HepG2 (cell line): Measurements from ENCODE around the gene ASTE1. TPM values are rescaled to one million over a fixed set of nuclear protein-coding genes. Genes with fewer than 3 reads are reported as not detected.

Source experiments
- ATAC-seq: fragments of 200-7000 bp; cut with Tn5 transposase; 3 replicates; pipeline ENCODE4 v1.9.1; 2020; ENCODE audit warnings: mild to moderate bottlenecking, moderate library complexity
- BruUV-seq: library from RNA; stranded (reverse); fragments of 400-500 nt; replicated peaks from 2 replicates; lab custom pipeline; 2021; lab: Mats Ljungman, UMichigan
- CTCF ChIA-PET: fragments of 300-600 bp; formaldehyde crosslinking; extraction: SDS; loops from one replicate; lab custom pipeline; 2021; ENCODE audit warnings: low total read pairs, inconsistent platforms, low intra/inter-chr PET ratio; lab: Yijun Ruan, JAX
- POLR2A ChIA-PET: fragments of 350-600 bp; sonication (Branson Sonifier 250); formaldehyde crosslinking; loops from one replicate; lab custom pipeline; 2020; ENCODE audit warnings: antibody characterized with exemption, inconsistent platforms; lab: Yijun Ruan, JAX
- DNase-seq: peaks from one replicate; pipeline ENCODE4 v3.0.0-alpha.2; 2015; ENCODE audit warnings: low spot score
- FAIRE-seq: peaks from 3 replicates; lab custom pipeline; 2011; peaks lifted over from hg19 to GRCh38; lab: Jason Lieb, UNC
- H2AFZ ChIP-seq: one replicate; pipeline ENCODE4 v1.6.1; 2011; ENCODE audit warnings: low read length, inconsistent platforms
- H3K27ac ChIP-seq: fragments of 300-600 bp; 3 replicates; pipeline ENCODE4 v1.8.0; 2011; ENCODE audit warnings: mixed run types, mild to moderate bottlenecking, mixed read lengths, low read length, inconsistent platforms; ENCODE audit not compliant: insufficient read depth; ENCODE audit errors: extremely low read length
- H3K27me3 ChIP-seq, 2 experiments: fragments of 200-600 bp in 1 of 2; 2 replicates in 1 of 2; 3 replicates in 1 of 2; pipeline versions ENCODE4 v1.6.0 to v1.8.0; 2011; ENCODE audit warnings: low read length in 2 of 2, mild to moderate bottlenecking in 2 of 2, moderate library complexity in 2 of 2, inconsistent platforms in 1 of 2; ENCODE audit not compliant: insufficient read depth in 2 of 2, control insufficient read depth in 1 of 2
- H3K36me3 ChIP-seq, 2 experiments: fragments of 200-600 bp in 1 of 2; replicated peaks in 1 of 2; 2 replicates in 1 of 2; 3 replicates in 1 of 2; pipeline versions ENCODE4 v1.5.1 to v1.8.0; 2011; ENCODE audit warnings: low read length in 2 of 2, inconsistent platforms in 1 of 2; ENCODE audit not compliant: insufficient read depth in 2 of 2, control insufficient read depth in 1 of 2
- H3K4me1 ChIP-seq: 2 replicates; pipeline ENCODE4 v1.5.1; 2012; ENCODE audit warnings: low read length, inconsistent platforms; ENCODE audit not compliant: insufficient read depth
- H3K4me2 ChIP-seq: 2 replicates; pipeline ENCODE4 v1.6.0; 2011; ENCODE audit warnings: low read depth, low read length, inconsistent platforms
- H3K4me3 ChIP-seq, 3 experiments: fragments of 200-600 bp in 1 of 3; sonication (generic), shearing (Covaris generic) in 1 of 3; replicated peaks in 1 of 3; 2 replicates each; pipeline ENCODE4 v1.5.1; 2011 to 2016; ENCODE audit warnings: low read length in 3 of 3, inconsistent platforms in 2 of 3, low read depth in 2 of 3, mild to moderate bottlenecking in 2 of 3, control low read depth in 1 of 3, mixed read lengths in 1 of 3; ENCODE audit not compliant: insufficient read depth in 1 of 3
- H3K79me2 ChIP-seq: one replicate; pipeline ENCODE4 v1.6.1; 2011; ENCODE audit warnings: low read length, inconsistent platforms; ENCODE audit not compliant: insufficient read depth
- H3K9ac ChIP-seq: 2 replicates; pipeline ENCODE4 v1.6.0; 2011; ENCODE audit warnings: mild to moderate bottlenecking, low read depth, low read length, inconsistent platforms; ENCODE audit not compliant: insufficient read depth
- H3K9me3 ChIP-seq: 2 replicates; pipeline ENCODE4 v1.5.1; 2012; ENCODE audit warnings: mild to moderate bottlenecking, low read length
- H4K20me1 ChIP-seq: 2 replicates; pipeline ENCODE4 v1.6.0; 2011; ENCODE audit warnings: inconsistent platforms, mild to moderate bottlenecking, low read length, moderate library complexity; ENCODE audit not compliant: insufficient read depth
- CENPX ChIP-seq: sonication (generic); formaldehyde crosslinking; IDR thresholded peaks from 2 replicates; pipeline ENCODE4 v1.9.0; 2021; ENCODE audit warnings: mild to moderate bottlenecking, missing genetic modification reagents, moderate library complexity
- DR1 ChIP-seq: sonication (generic); formaldehyde crosslinking; IDR thresholded peaks from 2 replicates; pipeline ENCODE4 v1.8.0; 2021; ENCODE audit warnings: mild to moderate bottlenecking, missing genetic modification reagents, inconsistent platforms
- HMGXB4 ChIP-seq, 2 experiments: sonication (generic) in 1 of 2; formaldehyde crosslinking in 1 of 2; IDR thresholded peaks; 2 replicates each; pipeline versions ENCODE4 v1.4.0 to v1.6.1; 2018 to 2020; ENCODE audit warnings: missing genetic modification reagents in 2 of 2, borderline replicate concordance in 1 of 2, low read depth in 1 of 2, mild to moderate bottlenecking in 1 of 2, missing biosample characterization in 1 of 2
- KDM5B ChIP-seq: sonication (generic); formaldehyde crosslinking; IDR thresholded peaks from 2 replicates; pipeline ENCODE4 v1.4.0; 2020; ENCODE audit warnings: missing genetic modification reagents, mild to moderate bottlenecking, borderline replicate concordance
- MATR3 ChIP-seq: sonication (generic); formaldehyde crosslinking; IDR thresholded peaks from 2 replicates; pipeline ENCODE4 v1.4.0; 2020; ENCODE audit warnings: missing genetic modification reagents
- MED13 ChIP-seq: sonication (generic); formaldehyde crosslinking; IDR thresholded peaks from 2 replicates; pipeline ENCODE4 v1.5.0; 2020; ENCODE audit warnings: missing genetic modification reagents
- MXD1 ChIP-seq: sonication (generic); formaldehyde crosslinking; IDR thresholded peaks from 2 replicates; pipeline ENCODE4 v1.4.0; 2020; ENCODE audit warnings: mild to moderate bottlenecking, missing genetic modification reagents
- NR2F1 ChIP-seq, 2 experiments: fragments of 450-650 bp in 1 of 2; formaldehyde crosslinking in 1 of 2; IDR thresholded peaks; 2 replicates each; pipeline versions ENCODE4 v1.5.0 to v1.6.1; 2016 to 2020; ENCODE audit warnings: mild to moderate bottlenecking in 1 of 2, missing compliant biosample characterization in 1 of 2, missing genetic modification reagents in 1 of 2, moderate library complexity in 1 of 2
- PHF5A ChIP-seq: IDR thresholded peaks from one replicate; pipeline ENCODE4 v1.6.1; 2018; ENCODE audit warnings: low read depth, missing genetic modification reagents; ENCODE audit not compliant: unreplicated experiment
- ZBTB7A ChIP-seq: sonication (generic); formaldehyde crosslinking; IDR thresholded peaks from 2 replicates; pipeline ENCODE4 v1.8.0; 2022; ENCODE audit warnings: mild to moderate bottlenecking, missing genetic modification reagents
- ZNF331 ChIP-seq: sonication (generic); formaldehyde crosslinking; IDR thresholded peaks from 2 replicates; pipeline ENCODE4 v1.4.0; 2020; ENCODE audit warnings: missing genetic modification reagents
- in situ Hi-C: cut with HindIII; loops from 2 replicates; pipeline ENCODE4 v1.10.0; 2017; ENCODE audit warnings: low pct_unique_long_range_greater_than_20kb; ENCODE audit not compliant: extremely low pct_ligation_motif_present
- intact Hi-C: fragments of 100-400 bp; cut with micrococcal nuclease; formaldehyde crosslinking; loops from one replicate; pipeline ENCODE4 v1.10.0; 2022; ENCODE audit not compliant: unreplicated experiment
- polyA plus RNA-seq, 8 experiments: library from polyadenylated mRNA; depleted of rRNA in 3 of 8; stranded (reverse) in 7 of 8; unstranded in 1 of 8; fragments of >200 nt; fragmentation: Illumina TruSeq in 4 of 8; extraction: Trizol in 4 of 8; gene quantifications; 2 replicates each; pipeline versions ENCODE4 v1.2.1 to v1.2.3, GENCODE V29; 2011 to 2016; ENCODE audit warnings: low read depth in 4 of 8, missing spikeins in 1 of 8, mixed read lengths in 1 of 8; ENCODE audit not compliant: insufficient read depth in 1 of 8
- total RNA-seq, 5 experiments: library from RNA; depleted of rRNA; stranded (reverse); fragments of >200 nt; fragmentation: Illumina TruSeq; extraction: Trizol; gene quantifications; 2 replicates each; pipeline ENCODE4 v1.2.3, GENCODE V29; 2016; ENCODE audit warnings: low read depth in 1 of 5

The ASTE1 gene
- total and polyA plus RNA-seq, 2 of the 13 experiments (the other 11 are each of a cell fraction or from before 2014, with no cell fraction given) = 4.0 to 7.9 TPM

- Histone ChIP-seq H2AFZ (no peak overlapping the region), H3K9ac (no peak overlapping the region), H4K20me1 (no peaks in the 10 kb centered on the region), H3K4me2 (no peak overlapping the region), H3K27ac (no peak overlapping the region), H3K27me3 (no peaks in the 10 kb centered on the region), H3K79me2 (no peaks in the 10 kb centered on the region), H3K4me3 (no peak overlapping the region), H3K36me3 (peaks cover 2 to 3% of the 10 kb centered on the region in 2 experiments; a peak in 2 of 5 replicates), H3K4me1 (no peaks in the 10 kb centered on the region), H3K9me3 (no peaks in the 10 kb centered on the region)
- no peak for ATAC-seq
- no TSS peak for BruUV-seq
- FAIRE-seq = no peak
- POLR2A ChIA-PET = no interaction called here
- no peak for DNase-seq
- CTCF ChIA-PET = no interaction called here
- intact Hi-C loops = no loop called here
- no peak for TF ChIP-seq NR2F1 (CRISPR knock-in tag; IDR thresholded peaks at IDR 0.05)
- TF ChIP-seq KDM5B = no peak
- TF ChIP-seq PHF5A = no peak
- no peak for TF ChIP-seq ZNF331 (CRISPR knock-in tag)
- no peak for TF ChIP-seq MED13 (CRISPR knock-in tag)
- TF ChIP-seq CENPX (CRISPR knock-in tag) = no peak
- no peak for TF ChIP-seq ZBTB7A
- no peak for TF ChIP-seq MXD1 (CRISPR knock-in tag)
- TF ChIP-seq DR1 (CRISPR knock-in tag) = no peak
- TF ChIP-seq HMGXB4 (CRISPR knock-in tag; IDR thresholded peaks at IDR 0.05; ENCODE audit: borderline replicate concordance in 1 of 2, low read depth in 1 of 2) = no peak
- no peak for TF ChIP-seq MATR3 (CRISPR knock-in tag)
- in situ Hi-C loops = no loop called here
Observed at GRCh38 chr3:130971208-130971607, 55.4 kb downstream of the ASTE1 start.
